Naive thymus-derived CD8-positive, alpha-beta T cell (primary cell): ENCODE data around the gene TCL1B. TPM values are rescaled to one million over a fixed set of nuclear protein-coding genes. Genes with fewer than 3 reads are reported as not detected.
A peak's percentile ranks its signal among the peaks of the same experiment; 100 is the strongest.

Experiments
- ATAC-seq, 2 donors: fragments of 150-1000 bp; cut with Tn5 transposase in 1 of 2; sonication (Bioruptor Pico), chemical (Tn5 transposase) in 1 of 2; 1 replicate in 1 of 2; 2 replicates in 1 of 2; pipeline ENCODE4 v1.10.0; 2021; ENCODE audit warnings: mild to moderate bottlenecking in 2 of 2, moderate library complexity in 2 of 2
- POLR2A ChIA-PET: fragments of 350-600 bp; sonication (Branson Sonifier 250); formaldehyde crosslinking; loops from one replicate; lab custom pipeline; 2021; ENCODE audit warnings: antibody characterized with exemption; lab: Charles Lee
- DNase-seq, 10 donors: peaks; one replicate each; pipeline versions ENCODE4 v3.0.0 to v3.0.0-alpha.2; 2020 to 2022
- H3K27ac Mint-ChIP-seq, 10 donors: one replicate each; pipeline ENCODE4 v1.8.0; 2020 to 2022; ENCODE audit warnings: mild to moderate bottlenecking in 10 of 10, mixed read lengths in 10 of 10, moderate library complexity in 4 of 10, inconsistent platforms in 1 of 10
- H3K27me3 Mint-ChIP-seq, 5 donors: one replicate each; pipeline ENCODE4 v1.8.0; 2021 to 2022; ENCODE audit warnings: mixed read lengths in 5 of 5
- H3K36me3 Mint-ChIP-seq, 3 donors: one replicate each; pipeline ENCODE4 v1.8.0; 2020 to 2022; ENCODE audit warnings: mixed read lengths in 3 of 3, mild to moderate bottlenecking in 2 of 3, inconsistent platforms in 1 of 3
- H3K4me1 Mint-ChIP-seq, 4 donors: one replicate each; pipeline ENCODE4 v1.8.0; 2021 to 2022; ENCODE audit warnings: mixed read lengths in 4 of 4
- H3K4me3 Mint-ChIP-seq, 10 donors: one replicate each; pipeline ENCODE4 v1.8.0; 2020 to 2022; ENCODE audit warnings: mild to moderate bottlenecking in 10 of 10, mixed read lengths in 10 of 10, moderate library complexity in 6 of 10, inconsistent platforms in 1 of 10
- H3K9me3 Mint-ChIP-seq, 9 donors: one replicate each; pipeline ENCODE4 v1.8.0; 2020 to 2022; ENCODE audit warnings: mixed read lengths in 9 of 9, mild to moderate bottlenecking in 3 of 9, inconsistent platforms in 1 of 9, moderate library complexity in 1 of 9
- polyA plus RNA-seq, 3 donors: library from polyadenylated mRNA; unstranded; fragments of 300-500 nt; fragmentation: Illumina TruSeq; gene quantifications; one replicate each; pipeline ENCODE4 v1.2.3, GENCODE V29; 2021
- total RNA-seq, 8 experiments: library from RNA in 2 of 8; stranded (reverse) in 2 of 8; gene quantifications; one replicate each; pipeline ENCODE4 v1.2.3 and lab custom pipeline; 2021 to 2026

TCL1B gene
- total RNA-seq (under 1 TPM; 0.33 to 0.47 TPM), polyA plus RNA-seq (not detected), total RNA-seq (lab: John Stamatoyannopoulos, UW) (0 to 0.06 (median 0) reads per million in 6 experiments)

GRCh38 chr14:95685978-95686922 lies at the start of gene TCL1B:
Gene TCL1B, plus strand, starts transcription at chr14:95686426. Its CDS starts 42 bp downstream, at chr14:95686468.
- ATAC-seq (no peak), DNase-seq (no peak)
- Mint-ChIP-seq H3K36me3 (no peaks in the 10 kb centered on the region), H3K27ac (no peak within 1 kb of the TSS), H3K4me3 (no peak within 1 kb of the TSS), H3K27me3 (peaks cover 0 to 41% (median 26%) of the 10 kb centered on the region in 5 donors), H3K4me1 (peaks cover 0 to 22% (median 0%) of the 10 kb centered on the region in 4 donors), H3K9me3 (no peaks in the 10 kb centered on the region)
- POLR2A ChIA-PET: no interaction called here

GRCh38 chr14:95644981-95645380 lies 41.2 kb upstream of the TCL1B start:
- POLR2A ChIA-PET: no interaction called here
- DNase-seq (no peak), ATAC-seq (no peak)
- Mint-ChIP-seq H3K27ac (no peak overlapping the region), H3K4me3 (no peak overlapping the region), H3K36me3 (no peaks in the 10 kb centered on the region), H3K4me1 (peaks cover 0 to 13% (median 0%) of the 10 kb centered on the region in 4 donors), H3K27me3 (peaks cover 4 to 21% (median 11%) of the 10 kb centered on the region in 5 donors), H3K9me3 (no peaks in the 10 kb centered on the region)

- ATAC-seq (no peak), DNase-seq (no peak)
- Mint-ChIP-seq H3K27ac (peak overlapping the region in 1 of 10 donors; percentile 42), H3K4me3 (no peak overlapping the region), H3K4me1 (peaks cover 0 to 14% (median 0%) of the 10 kb centered on the region in 4 donors), H3K27me3 (peaks cover 4 to 21% (median 11%) of the 10 kb centered on the region in 5 donors), H3K9me3 (no peaks in the 10 kb centered on the region), H3K36me3 (no peaks in the 10 kb centered on the region)
- POLR2A ChIA-PET: no interaction called here
Observed at GRCh38 chr14:95645389-95645996, 40.7 kb upstream of the TCL1B start.

- POLR2A ChIA-PET: no interaction called here
- H3K36me3 Mint-ChIP-seq: no peaks in the 10 kb centered on the region
Observed at GRCh38 chr14:95647926-95648325, 38.3 kb upstream of the TCL1B start.

GRCh38 chr14:95649230-95649629 lies 37.0 kb upstream of the TCL1B start:
- POLR2A ChIA-PET: no interaction called here
- Mint-ChIP-seq H3K36me3 (no peaks in the 10 kb centered on the region), H3K27ac (peak overlapping the region in 2 of 10 donors; percentile 42 to 49), H3K27me3 (peaks cover 2 to 21% (median 11%) of the 10 kb centered on the region in 5 donors), H3K4me1 (peaks cover 3 to 37% (median 8%) of the 10 kb centered on the region in 4 donors), H3K9me3 (no peaks in the 10 kb centered on the region), H3K4me3 (no peak overlapping the region)
- DNase-seq (no peak), ATAC-seq (no peak)

More at GRCh38 chr14:95647926-95648325, 38.3 kb upstream of the TCL1B start:
- Mint-ChIP-seq H3K4me1 (peaks cover 3 to 30% (median 5%) of the 10 kb centered on the region in 4 donors), H3K4me3 (no peak overlapping the region), H3K9me3 (no peaks in the 10 kb centered on the region), H3K27ac (no peak overlapping the region), H3K27me3 (peaks cover 2 to 21% (median 11%) of the 10 kb centered on the region in 5 donors)
- DNase-seq (no peak), ATAC-seq (no peak)

- POLR2A ChIA-PET: interaction anchor here (0.5 kb wide), 1 partner anchor 1178 kb away, joined by 4 read pairs; no protein-coding TSS in a partner anchor
- Mint-ChIP-seq H3K27me3 (peaks cover 0 to 21% (median 11%) of the 10 kb centered on the region in 5 donors), H3K36me3 (no peaks in the 10 kb centered on the region)
Observed at GRCh38 chr14:95651028-95651427, 35.2 kb upstream of the TCL1B start.

GRCh38 chr14:95651821-95652583 lies 34.2 kb upstream of the TCL1B start:
- Mint-ChIP-seq H3K27me3 (peaks cover 0 to 19% (median 8%) of the 10 kb centered on the region in 5 donors), H3K4me3 (peak overlapping the region in 1 of 10 donors; percentile 50), H3K4me1 (peaks cover 5 to 38% (median 9%) of the 10 kb centered on the region in 4 donors), H3K9me3 (no peaks in the 10 kb centered on the region), H3K36me3 (no peaks in the 10 kb centered on the region), H3K27ac (peak overlapping the region in 2 of 10 donors; percentile 60 to 65)
- ATAC-seq (no peak), DNase-seq (no peak)
- POLR2A ChIA-PET: no interaction called here

More at GRCh38 chr14:95651028-95651427, 35.2 kb upstream of the TCL1B start:
- ATAC-seq: no peak
- Mint-ChIP-seq H3K4me1 (peaks cover 5 to 35% (median 9%) of the 10 kb centered on the region in 4 donors), H3K9me3 (no peaks in the 10 kb centered on the region), H3K4me3 (no peak overlapping the region), H3K27ac (no peak overlapping the region)
- DNase-seq: no peak

- POLR2A ChIA-PET: no interaction called here
- H3K9me3 Mint-ChIP-seq: no peaks in the 10 kb centered on the region
- H3K36me3 Mint-ChIP-seq: no peaks in the 10 kb centered on the region
- peaks cover 5 to 41% (median 9%) of the 10 kb centered on the region in 4 donors for H3K4me1 Mint-ChIP-seq
- peak overlapping the region in 1 of 10 donors; percentile 41 for H3K4me3 Mint-ChIP-seq
- H3K27me3 Mint-ChIP-seq: peaks cover 0 to 20% (median 8%) of the 10 kb centered on the region in 5 donors
- DNase-seq: no peak
- H3K27ac Mint-ChIP-seq: peak overlapping the region in 2 of 10 donors; percentile 17 to 60
- ATAC-seq: no peak
Observed at GRCh38 chr14:95652690-95653089, 33.5 kb upstream of the TCL1B start.

GRCh38 chr14:95655461-95655860 lies 30.8 kb upstream of the TCL1B start:
- H3K27me3 Mint-ChIP-seq: peaks cover 4 to 28% (median 18%) of the 10 kb centered on the region in 5 donors
- no peak for ATAC-seq
- no peak for DNase-seq
- no peaks in the 10 kb centered on the region for H3K36me3 Mint-ChIP-seq
- no peak overlapping the region for H3K27ac Mint-ChIP-seq
- H3K4me3 Mint-ChIP-seq: no peak overlapping the region
- no peaks in the 10 kb centered on the region for H3K9me3 Mint-ChIP-seq
- POLR2A ChIA-PET: no interaction called here
- H3K4me1 Mint-ChIP-seq: peaks cover 5 to 42% (median 9%) of the 10 kb centered on the region in 4 donors

GRCh38 chr14:95656634-95657033 lies 29.6 kb upstream of the TCL1B start:
- Mint-ChIP-seq H3K27me3 (peaks cover 4 to 40% (median 21%) of the 10 kb centered on the region in 5 donors), H3K4me3 (no peak overlapping the region), H3K36me3 (no peaks in the 10 kb centered on the region), H3K4me1 (peaks cover 5 to 38% (median 9%) of the 10 kb centered on the region in 4 donors), H3K9me3 (no peaks in the 10 kb centered on the region), H3K27ac (no peak overlapping the region)
- POLR2A ChIA-PET: no interaction called here
- no peak for ATAC-seq
- no peak for DNase-seq

GRCh38 chr14:95657454-95657853 lies 28.8 kb upstream of the TCL1B start:
- no peaks in the 10 kb centered on the region for H3K9me3 Mint-ChIP-seq
- H3K36me3 Mint-ChIP-seq: no peaks in the 10 kb centered on the region
- peaks cover 5 to 35% (median 6%) of the 10 kb centered on the region in 4 donors for H3K4me1 Mint-ChIP-seq
- POLR2A ChIA-PET: no interaction called here
- H3K27ac Mint-ChIP-seq: no peak overlapping the region
- ATAC-seq (no peak), DNase-seq (no peak)
- H3K4me3 Mint-ChIP-seq: no peak overlapping the region
- H3K27me3 Mint-ChIP-seq: peaks cover 4 to 48% (median 23%) of the 10 kb centered on the region in 5 donors
